GM19328 (cell line): ENCODE results near the gene TTBK2.
"Not testable (repeated sequence)": the region's sequence is repeated elsewhere in the genome, so short reads cannot be mapped to it uniquely, and the experiment has no call there.

Experiments
- ATAC-seq: cut with Tn5 transposase; IDR thresholded peaks from one replicate; pipeline ENCODE4 v1.9.1; 2021; ENCODE audit warnings: mild to moderate bottlenecking, moderate library complexity; ENCODE audit not compliant: unreplicated experiment

Gene TTBK2

DNA sequence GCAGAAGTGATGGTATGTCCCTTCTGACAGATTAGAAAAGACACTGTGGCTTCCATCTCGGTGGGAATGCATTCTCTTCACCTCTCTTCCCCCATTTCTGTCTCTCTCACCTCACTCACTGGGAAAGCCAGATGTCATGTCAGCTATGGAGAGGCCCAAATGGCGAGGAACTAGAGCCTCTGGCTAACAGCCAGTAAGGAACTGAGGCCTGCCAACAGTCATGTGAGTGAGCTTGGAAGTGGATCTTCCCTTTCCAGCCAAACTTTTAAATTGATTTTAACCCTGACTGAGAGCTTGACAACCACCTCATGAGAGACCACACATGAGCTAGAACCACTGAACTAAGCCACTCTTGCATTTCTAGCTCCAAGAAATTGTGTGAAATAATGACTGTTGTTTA is 148.4 kb downstream of the TTBK2 start:
- ATAC-seq: no peak

GRCh38 chr15:42766109-42766508 is 154.5 kb downstream of the TTBK2 start:
- not testable (repeated sequence) for ATAC-seq

DNA sequence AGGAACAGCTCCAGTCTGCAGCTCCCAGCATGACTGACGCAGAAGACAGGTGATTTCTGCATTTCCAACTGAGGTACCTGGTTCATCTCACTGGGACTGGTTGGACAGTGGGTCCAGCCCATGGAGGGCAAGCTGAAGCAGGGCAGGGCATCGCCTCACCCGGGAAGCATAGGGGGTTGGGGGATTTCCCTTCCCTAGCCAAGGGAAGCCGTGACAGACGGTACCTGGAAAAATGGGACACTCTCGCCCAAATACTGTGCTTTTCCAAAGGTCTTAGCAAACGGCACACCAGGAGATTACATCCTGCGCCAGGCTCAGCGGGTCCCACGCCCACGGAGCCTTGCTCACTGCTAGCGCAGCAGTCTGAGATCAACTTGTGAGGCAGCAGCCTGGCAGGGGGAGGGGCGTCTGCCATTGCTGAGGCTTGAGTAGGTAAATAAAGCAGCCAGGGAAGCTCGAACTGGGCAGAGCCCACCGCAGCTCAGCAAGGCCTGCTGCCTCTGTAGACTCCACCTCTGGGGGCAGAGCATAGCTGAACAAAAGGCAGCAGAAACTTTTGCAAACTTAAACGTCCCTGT is 156.3 kb downstream of the TTBK2 start:
- not testable (repeated sequence) for ATAC-seq

- ATAC-seq: not testable (repeated sequence)
These were observed 158.8 kb downstream of the TTBK2 start for GRCh38 chr15:42761813-42762212.

DNA sequence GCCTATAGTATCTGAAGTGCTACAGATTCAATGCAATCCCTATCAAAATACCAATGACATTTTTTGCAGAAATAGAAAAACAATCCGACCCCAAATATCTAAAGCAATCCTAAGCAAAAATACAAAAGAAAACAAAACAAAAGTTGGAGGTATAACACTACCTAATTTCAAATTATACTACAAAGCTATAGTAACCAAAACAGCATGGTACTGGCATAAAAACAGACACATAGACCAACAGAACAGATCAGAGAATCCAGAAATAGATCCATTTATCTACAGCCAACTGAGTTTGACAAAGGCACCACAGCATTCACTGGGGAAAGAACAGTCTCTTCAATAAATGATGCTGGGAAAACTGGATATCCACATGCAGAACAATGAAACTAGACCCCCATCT is 159.8 kb downstream of the TTBK2 start:
- no peak for ATAC-seq

DNA sequence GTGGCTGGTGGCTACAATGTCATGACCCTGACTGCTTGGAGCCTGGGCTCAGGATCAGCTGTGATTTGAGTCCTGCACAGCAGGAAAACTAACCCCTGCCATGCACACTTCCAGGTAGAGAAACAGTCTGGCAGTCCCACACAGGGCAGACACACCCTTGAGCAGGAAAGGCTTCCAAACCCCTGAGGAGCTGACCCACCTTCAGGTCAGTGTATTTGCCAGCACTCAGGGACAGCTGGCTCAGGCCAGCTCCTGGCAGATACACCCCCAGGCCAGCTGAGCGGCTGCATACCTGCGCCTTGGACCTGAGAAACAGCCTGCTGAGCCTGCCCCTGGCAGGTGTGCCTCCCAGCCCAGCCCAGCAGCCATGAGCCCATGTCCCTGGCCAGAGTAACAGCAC is 161.5 kb downstream of the TTBK2 start:
- no peak for ATAC-seq

DNA sequence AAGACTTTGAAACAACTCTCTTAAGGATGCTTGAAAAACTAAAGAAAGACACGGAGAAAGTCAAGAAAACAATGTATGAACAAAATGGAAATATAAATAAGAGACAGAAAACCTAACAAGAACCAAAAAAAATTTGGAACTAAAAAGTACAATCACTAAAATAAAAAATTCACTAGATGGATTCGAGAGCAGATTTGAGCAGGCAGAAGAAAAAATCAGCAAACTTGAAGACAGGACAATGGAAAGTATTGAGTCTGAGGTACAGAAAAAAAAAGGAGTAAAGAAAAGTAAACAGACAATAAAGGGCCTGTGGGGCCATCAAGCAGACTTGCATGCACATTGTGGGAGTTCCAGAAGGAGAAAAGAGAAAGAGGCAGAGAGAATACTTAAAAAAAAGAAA is 170.3 kb downstream of the TTBK2 start:
- ATAC-seq: no peak

- ATAC-seq: no peak
These were observed 171.3 kb downstream of the TTBK2 start for GRCh38 chr15:42749266-42749665.

DNA sequence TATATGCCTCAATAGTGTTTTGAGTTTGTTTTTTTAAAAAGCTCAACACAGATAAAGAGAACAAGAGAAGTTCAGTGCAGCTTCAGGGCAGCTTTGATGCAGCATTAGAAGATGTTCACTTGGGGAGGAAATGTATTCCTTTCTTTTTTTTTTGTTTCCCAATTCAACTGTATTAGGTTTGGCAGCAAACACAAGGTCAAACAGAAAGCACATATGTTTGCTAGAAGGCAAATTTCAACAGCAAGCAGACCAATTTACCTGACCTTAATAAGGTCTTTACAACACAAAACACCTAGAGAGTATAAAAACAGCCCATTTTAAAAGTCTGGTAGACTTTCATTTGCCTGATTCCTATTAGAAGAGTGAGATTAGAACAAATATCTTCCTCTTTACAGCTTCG is 176.4 kb downstream of the TTBK2 start:
- no peak for ATAC-seq

- no peak for ATAC-seq
These were observed 178.4 kb downstream of the TTBK2 start for GRCh38 chr15:42742149-42742548.

GRCh38 chr15:42741710-42742109 is 178.9 kb downstream of the TTBK2 start:
- ATAC-seq: no peak

DNA sequence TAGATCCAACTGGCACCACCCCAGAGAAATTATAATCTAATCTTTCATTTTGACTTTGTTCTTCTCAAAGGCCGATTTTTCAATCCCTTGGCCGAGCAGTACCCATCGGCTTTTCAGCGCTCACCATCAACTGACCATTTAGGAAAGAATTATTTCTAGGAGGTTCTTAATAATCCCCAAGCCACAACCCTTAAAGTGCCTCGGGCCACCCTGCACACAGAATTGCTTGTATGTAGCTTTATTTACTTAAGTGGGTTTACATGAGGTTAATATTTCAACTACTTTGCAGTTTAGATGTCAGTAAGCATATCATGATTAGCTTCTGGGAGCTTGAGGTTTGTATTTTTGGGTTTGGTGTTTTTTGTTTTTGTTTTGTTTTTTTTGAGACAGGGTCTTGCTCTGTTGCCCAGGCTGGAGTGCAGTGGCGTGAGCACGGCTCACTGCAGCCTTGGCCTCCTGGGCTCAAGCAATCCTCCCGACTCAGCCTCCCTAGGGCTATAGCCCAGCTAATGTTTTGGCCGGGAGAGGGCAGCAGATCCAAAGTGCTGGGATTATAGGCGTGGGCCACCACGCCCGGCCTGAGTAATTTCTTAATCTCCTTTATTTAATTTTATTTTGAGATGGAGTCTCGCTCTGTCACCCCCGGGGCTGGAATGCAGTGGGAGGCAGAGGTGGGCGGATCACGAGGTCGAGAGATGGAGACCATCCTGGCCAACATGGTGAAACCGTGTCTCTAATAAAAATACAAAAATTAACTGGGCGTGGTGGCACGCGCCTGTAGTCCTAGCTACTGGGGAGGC is 182.8 kb downstream of the TTBK2 start:
- no peak for ATAC-seq

DNA sequence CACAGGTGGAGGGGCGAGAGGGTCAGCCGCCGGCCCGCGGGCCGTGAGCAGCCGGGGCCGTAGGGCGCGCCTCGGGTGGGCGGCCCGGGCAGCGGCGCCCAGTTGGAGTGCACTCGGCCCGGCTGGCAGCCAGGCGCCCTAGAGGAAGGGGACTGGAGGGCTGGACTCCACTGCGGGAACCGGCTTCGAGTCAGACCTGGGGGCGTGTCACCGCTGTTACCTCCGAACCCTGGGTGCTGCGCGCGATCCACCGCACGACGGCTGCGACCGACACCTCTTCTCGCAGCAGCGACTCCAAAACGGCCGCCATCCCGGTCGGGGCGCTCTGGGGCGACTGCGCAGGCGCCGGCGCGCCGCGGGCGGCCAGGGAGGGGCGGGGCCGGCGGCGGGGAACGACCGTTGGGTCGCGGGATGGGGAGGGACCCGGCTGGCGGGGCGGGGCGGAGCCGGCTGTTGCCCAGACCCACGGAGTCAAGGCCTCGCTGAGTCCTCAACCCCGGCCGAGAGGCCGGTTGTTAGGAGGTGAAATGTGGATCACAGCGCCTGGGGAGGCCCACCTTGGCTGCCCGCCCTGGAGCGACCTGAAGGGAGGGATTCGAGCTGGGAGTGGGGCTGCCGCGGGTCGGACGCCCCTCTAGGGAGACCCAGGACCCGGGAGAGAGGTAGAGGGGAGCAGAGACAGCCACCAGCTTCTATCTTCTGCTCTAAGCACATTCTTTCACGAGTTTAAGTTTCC is 183.6 kb downstream of the TTBK2 start, which contains the start of gene CDAN1:
CDAN1 (minus strand) TSS at position 336 of the 736 bp plus-strand sequence; CDS start at position 310, 26 bp downstream.
- ATAC-seq: peak; percentile 86

GRCh38 chr15:42736178-42736792 is 184.3 kb downstream of the TTBK2 start:
- no peak for ATAC-seq

- ATAC-seq: no peak
These were observed 185.0 kb downstream of the TTBK2 start for GRCh38 chr15:42735382-42736165.

DNA sequence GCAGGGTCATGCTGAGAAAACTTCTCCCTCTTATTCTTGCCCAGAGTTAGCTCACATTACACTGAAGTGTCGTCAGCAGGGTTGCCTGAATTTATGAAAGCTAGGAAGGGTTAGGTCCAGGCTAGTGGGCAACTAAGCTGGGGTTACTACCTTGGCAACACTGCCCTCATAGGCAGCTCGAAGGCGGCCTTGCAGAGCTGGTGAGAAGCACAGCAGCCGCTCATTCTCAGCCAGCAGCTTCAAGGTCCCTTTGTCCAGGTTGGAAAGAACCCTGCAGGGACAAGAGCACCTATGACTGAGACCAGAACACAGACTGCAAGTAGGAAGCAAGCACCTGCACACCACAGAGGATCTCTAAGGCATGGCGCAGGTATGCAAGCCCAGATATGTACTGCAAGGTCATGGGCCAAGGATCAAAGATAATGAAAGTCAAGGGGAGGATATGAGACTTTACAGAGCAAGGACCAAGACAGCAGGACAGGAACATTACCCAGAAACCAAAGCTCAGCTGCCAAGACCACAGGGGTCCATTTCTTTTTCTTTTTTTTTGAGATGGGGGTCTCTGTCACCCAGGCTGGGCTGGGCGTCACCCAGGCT is 186.4 kb downstream of the TTBK2 start:
- ATAC-seq: no peak

DNA sequence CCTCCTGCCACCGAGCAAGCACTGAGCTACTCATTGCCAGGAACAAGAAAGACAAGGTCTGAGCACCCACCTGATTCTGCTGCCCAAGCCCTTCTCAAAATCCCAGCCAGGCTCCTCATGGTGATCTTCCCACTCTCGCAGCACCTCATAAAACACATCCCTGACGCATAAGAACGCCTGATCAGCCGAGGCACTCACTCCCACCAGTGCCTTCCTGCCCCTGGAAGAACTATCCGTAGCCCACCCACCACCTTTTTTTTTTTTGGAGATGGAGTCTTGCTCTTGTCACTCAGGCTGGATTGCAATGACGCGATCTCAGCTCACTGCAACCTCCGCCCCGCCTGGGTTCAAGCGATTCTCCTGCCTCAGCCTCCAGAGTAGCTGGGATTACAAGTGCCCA is 187.6 kb downstream of the TTBK2 start:
- no peak for ATAC-seq

DNA sequence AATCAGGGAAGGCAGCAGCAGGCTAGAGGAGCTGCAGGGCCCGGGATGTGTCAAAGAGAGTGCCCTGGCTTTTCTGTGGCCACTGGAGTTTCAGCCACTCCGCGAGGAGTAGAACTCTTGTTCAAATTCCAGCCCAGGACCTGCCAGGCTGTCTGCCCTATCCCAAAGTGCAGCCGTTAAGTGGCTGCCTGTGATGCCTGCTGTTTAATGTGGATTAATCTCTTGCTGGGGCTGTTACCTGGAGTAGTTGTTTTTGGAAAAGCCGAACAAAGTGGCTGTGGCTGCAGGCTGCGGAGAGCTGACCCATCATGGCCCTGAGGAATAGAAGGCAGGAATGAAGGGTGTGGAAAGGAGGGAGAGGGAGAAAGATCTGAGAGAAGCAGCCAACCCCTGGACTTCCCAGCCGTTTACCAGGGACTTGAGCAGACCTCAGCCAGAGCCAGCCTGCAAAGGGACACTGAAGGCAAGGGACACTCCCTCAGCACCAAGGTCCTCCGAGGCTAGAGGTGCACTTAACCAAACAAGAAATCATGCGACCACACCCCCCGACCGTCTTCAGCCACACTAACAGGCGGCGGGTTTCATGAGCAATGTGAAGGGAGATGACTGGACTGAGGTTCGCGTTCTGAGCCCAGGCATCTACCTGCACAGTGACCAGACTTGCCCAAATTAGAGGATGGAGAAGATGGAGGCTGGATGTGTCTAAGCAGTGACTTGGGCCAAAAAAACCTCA is 188.3 kb downstream of the TTBK2 start:
- no peak for ATAC-seq

DNA sequence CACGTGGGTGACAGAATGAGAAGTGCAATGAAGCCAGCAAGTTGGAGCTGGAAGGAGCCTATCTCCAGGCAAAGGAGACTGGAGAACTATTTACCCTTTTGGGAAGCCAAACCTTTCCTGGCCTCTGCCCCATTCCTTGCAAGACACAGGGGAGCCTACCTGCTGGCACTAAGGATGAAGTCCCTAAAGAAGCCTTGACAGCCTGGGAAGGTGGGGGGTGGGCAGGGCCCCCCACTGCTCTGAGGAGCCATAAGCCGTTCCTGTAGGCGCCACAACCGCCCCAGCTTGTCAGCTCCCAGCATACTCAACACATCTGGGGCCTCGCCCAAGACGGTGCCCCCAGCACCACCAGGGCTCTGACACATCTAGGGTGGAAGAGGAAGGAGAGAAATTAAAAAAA is 189.1 kb downstream of the TTBK2 start:
- no peak for ATAC-seq

GRCh38 chr15:42730536-42730935 is 190.0 kb downstream of the TTBK2 start:
- ATAC-seq: no peak
